Measurements from ENCODE around the gene STOM. TPM values are rescaled to one million over a fixed set of nuclear protein-coding genes. Genes with fewer than 3 reads are reported as not detected.
A peak's percentile ranks its signal among the peaks of the same experiment; 100 is the strongest.

STOM gene
- total RNA-seq, 2 experiments from 2014 or later = 34.7 to 44.5 TPM

DNA sequence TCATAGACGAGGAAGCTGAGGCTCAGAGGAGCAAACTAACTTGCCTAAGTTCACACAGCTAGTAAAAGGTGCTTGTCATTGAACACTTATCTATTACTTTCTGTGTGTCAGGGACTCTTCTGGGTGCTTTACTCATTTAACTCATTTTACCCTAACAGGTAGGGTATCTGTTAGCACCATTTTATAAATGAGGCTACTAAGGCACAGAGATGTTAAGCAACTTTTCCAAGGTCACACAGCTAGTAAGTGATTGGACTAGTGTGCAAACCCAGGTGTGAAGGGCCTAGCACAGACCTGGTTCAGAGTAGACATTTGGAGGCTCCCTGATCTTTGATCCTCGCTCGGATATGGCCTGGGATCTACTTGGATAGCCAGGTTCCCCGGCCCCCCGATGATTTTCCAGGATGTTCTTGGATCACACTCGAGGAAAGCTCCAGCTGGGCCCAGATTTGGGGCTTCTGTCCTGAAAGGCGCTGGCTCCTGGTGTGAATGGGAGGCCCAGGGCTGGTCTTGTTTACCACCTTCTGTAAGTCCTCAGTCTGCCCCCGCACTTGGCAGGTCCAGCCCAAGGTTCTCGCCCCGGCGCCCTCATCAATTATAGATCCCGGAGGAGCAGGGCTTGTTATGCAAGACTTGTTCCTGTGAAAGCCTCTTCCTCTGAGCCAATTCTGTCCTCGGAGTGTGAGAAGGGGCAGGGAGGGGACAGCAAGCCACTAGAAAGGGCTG is 64.6 kb downstream of the STOM start:
- DNase-seq (no peak), ATAC-seq (no peak)
- H3K4me1 Mint-ChIP-seq = peaks cover 2% of the 10 kb centered on the region
- no peaks in the 10 kb centered on the region for H3K36me3 Mint-ChIP-seq (ENCODE audit: low read depth)
- no peaks in the 10 kb centered on the region for H3K9me3 Mint-ChIP-seq (ENCODE audit: low read depth)
- no peak overlapping the region for H3K4me3 Mint-ChIP-seq
- H3K27me3 Mint-ChIP-seq = peaks cover 3% of the 10 kb centered on the region
- ChIA-PET CTCF (interaction anchor here (0.5 to 1.9 kb wide), 5 partner anchors 7 to 83 kb away, joined by 3 to 7 read pairs (median 3); no protein-coding TSS in a partner anchor), POLR2A (no interaction called here)
- intact Hi-C loops (cut with DNase I, micrococcal nuclease) = loop anchor here in 1 of 2 experiments (10.0 kb wide), 1 partner anchor 91 kb away; no protein-coding TSS in a partner anchor
- H3K27ac Mint-ChIP-seq = no peak overlapping the region

DNA sequence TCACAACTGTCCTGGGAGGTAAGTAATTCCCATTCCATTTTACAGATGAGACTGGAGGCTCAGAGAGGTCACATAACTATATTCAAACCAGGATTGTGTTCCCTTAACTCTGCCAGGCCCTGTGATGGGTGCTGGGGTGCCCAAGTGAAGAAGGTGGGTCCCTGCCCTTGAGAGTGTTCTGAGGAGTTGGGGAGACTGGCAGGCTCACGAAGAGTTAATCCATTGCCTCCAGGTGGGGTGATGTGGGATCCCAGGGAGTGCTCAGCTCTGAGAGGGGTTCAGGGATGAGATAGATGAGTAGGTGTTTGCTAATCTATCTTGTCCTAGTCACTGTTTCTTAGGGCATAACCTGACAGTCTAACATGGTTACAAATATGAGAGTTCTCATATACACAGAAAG is 65.3 kb downstream of the STOM start:
- ATAC-seq = no peak
- Mint-ChIP-seq H3K4me3 (no peak overlapping the region), H3K4me1 (peaks cover 7% of the 10 kb centered on the region), H3K9me3 (ENCODE audit: low read depth) (no peaks in the 10 kb centered on the region), H3K27ac (no peak overlapping the region), H3K27me3 (peaks cover 9% of the 10 kb centered on the region), H3K36me3 (ENCODE audit: low read depth) (no peaks in the 10 kb centered on the region)
- ChIA-PET POLR2A (no interaction called here), CTCF (interaction anchor here (0.5 to 1.9 kb wide), 4 partner anchors 15 to 97 kb away, joined by 3 to 7 read pairs (median 4); no protein-coding TSS in a partner anchor)
- intact Hi-C loops (cut with DNase I, micrococcal nuclease) = loop anchor here in 1 of 2 experiments (10.0 kb wide), 1 partner anchor 90 kb away; no protein-coding TSS in a partner anchor
- no peak for DNase-seq

DNA sequence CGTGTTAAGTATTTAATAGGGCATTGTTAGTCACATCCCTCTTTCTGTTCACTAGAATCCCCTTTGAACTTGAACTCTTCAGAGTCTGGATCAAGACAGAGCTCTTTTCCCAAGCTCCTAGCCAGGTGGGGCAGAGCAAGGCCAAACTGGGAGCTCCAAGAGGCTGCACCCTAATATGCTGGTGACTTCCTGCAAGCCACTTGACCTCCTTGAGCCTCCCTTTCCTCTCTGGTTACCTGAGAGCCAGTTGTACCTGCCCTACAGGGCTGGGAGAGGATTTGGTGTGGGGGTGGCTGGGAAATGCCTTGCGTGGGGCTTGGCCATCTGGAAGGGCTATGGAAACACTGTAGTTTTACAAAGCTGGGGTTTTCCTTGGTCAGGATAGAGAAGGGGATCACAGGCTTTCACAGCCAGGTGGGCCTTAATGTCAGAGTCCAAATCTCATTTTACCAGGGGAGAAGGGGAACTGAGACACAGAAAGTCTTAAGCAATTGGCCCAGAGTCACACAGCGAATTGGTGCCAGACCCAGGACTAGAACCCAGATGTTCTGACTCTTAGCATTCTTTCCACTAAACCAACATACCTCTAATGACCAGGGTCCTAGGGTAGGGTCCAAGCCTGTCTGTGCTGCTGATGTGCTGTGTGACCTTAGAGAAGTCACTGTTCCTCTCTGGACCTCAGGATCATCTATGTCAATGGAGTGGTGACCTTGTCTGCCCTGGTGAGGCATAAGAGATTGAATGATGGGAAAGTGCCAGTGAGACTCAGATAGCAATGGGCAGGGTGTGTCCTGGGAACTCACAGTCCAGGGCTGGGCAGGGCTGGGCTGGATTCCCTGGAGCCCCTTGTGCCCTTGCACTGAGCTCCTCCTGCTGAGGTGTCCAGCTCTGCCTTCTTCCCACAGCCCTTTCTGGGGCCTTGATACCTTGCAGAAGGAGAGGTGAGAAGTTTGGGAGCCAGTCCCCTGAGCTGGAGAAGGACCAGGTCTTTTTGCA is 66.3 kb downstream of the STOM start:
- H3K27me3 Mint-ChIP-seq = peaks cover 11% of the 10 kb centered on the region
- ATAC-seq (no peak), DNase-seq (no peak)
- H3K4me1 Mint-ChIP-seq = peaks cover 11% of the 10 kb centered on the region
- ChIA-PET POLR2A (interaction anchor here (0.6 kb wide), 1 partner anchor 444 kb away, joined by 5 read pairs; no protein-coding TSS in a partner anchor), CTCF (interaction anchor here (0.7 to 1.0 kb wide), 3 partner anchors 16 to 98 kb away, joined by 3 to 5 read pairs (median 3); no protein-coding TSS in a partner anchor)
- H3K36me3 Mint-ChIP-seq (ENCODE audit: low read depth) = no peaks in the 10 kb centered on the region
- intact Hi-C loops (cut with DNase I, micrococcal nuclease) = loop anchor here in 1 of 2 experiments (10.0 kb wide), 1 partner anchor 89 kb away; no protein-coding TSS in a partner anchor
- H3K27ac Mint-ChIP-seq = no peak overlapping the region
- H3K4me3 Mint-ChIP-seq = no peak overlapping the region
- H3K9me3 Mint-ChIP-seq (ENCODE audit: low read depth) = no peaks in the 10 kb centered on the region

DNA sequence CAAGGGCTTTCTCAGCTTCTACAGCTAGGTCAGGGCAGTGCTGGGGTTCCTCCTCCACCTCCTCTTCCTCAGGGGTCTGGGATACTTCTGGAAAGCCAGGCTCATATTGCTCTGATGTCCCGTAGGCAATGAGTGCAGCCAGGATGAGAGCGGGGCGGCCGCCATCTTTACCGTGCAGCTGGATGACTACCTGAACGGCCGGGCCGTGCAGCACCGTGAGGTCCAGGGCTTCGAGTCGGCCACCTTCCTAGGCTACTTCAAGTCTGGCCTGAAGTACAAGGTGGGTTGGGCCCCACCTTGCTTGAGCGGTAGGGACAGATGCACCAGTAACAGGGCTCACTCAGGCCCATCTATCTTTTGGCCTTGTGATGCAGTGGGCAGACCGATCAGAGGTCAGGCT is 67.3 kb downstream of the STOM start:
- POLR2A ChIA-PET = no interaction called here
- Mint-ChIP-seq H3K36me3 (ENCODE audit: low read depth) (no peaks in the 10 kb centered on the region), H3K27ac (no peak overlapping the region), H3K4me3 (no peak overlapping the region), H3K9me3 (ENCODE audit: low read depth) (no peaks in the 10 kb centered on the region), H3K4me1 (peaks cover 12% of the 10 kb centered on the region), H3K27me3 (peaks cover 15% of the 10 kb centered on the region)
- no peak for ATAC-seq
- intact Hi-C loops (cut with DNase I, micrococcal nuclease) = loop anchor here in 1 of 2 experiments (10.0 kb wide), 1 partner anchor 88 kb away; no protein-coding TSS in a partner anchor
- no peak for DNase-seq
- CTCF ChIA-PET = interaction anchor here (0.8 kb wide), 1 partner anchor 89 kb away, joined by 3 read pairs; no protein-coding TSS in a partner anchor

DNA sequence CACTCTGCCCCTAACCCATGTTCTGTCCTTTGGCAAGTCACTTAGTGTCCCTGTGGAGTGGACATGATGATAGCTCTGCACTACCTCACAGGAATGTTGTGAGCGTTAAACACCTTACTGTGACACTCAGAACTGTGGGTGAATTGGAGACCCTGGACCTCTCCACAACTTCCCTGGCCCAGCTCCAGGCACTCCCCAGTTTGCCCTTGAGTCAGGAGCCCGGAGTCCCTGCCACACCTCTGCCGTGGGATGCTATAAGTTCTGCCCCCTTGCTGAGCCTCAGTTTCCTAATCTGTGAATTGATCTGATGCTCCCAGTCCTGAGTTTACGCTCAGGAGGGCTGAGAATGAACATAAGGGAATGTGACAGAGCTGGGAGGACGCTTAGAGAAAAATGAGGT is 67.7 kb downstream of the STOM start:
- Mint-ChIP-seq H3K27me3 (peaks cover 15% of the 10 kb centered on the region), H3K4me1 (peaks cover 12% of the 10 kb centered on the region), H3K4me3 (no peak overlapping the region), H3K36me3 (ENCODE audit: low read depth) (no peaks in the 10 kb centered on the region), H3K27ac (no peak overlapping the region), H3K9me3 (ENCODE audit: low read depth) (no peaks in the 10 kb centered on the region)
- intact Hi-C loops (cut with DNase I, micrococcal nuclease) = loop anchor here in 1 of 2 experiments (10.0 kb wide), 1 partner anchor 88 kb away; no protein-coding TSS in a partner anchor
- no peak for ATAC-seq
- ChIA-PET POLR2A (no interaction called here), CTCF (interaction anchor here (0.8 kb wide), 2 partner anchors 89 to 154 kb away, joined by 3 read pairs; no protein-coding TSS in a partner anchor)
- DNase-seq = no peak

DNA sequence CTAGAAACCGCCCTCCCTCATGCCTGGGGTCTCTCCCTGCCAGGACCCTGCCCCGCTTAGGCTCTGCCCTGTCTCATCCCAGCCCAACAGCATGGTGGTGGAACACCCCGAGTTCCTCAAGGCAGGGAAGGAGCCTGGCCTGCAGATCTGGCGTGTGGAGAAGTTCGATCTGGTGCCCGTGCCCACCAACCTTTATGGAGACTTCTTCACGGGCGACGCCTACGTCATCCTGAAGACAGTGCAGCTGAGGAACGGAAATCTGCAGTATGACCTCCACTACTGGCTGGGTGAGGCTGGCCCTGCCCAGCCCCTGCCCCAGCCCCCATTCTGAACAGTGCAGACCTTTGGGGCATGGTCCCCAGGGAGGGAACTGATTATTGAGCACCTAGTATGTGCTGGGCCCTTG is 68.2 kb downstream of the STOM start:
- CTCF ChIA-PET = interaction anchor here (0.8 kb wide), 1 partner anchor 154 kb away, joined by 3 read pairs; no protein-coding TSS in a partner anchor
- H3K36me3 Mint-ChIP-seq (ENCODE audit: low read depth) = no peaks in the 10 kb centered on the region
- H3K4me1 Mint-ChIP-seq = peaks cover 12% of the 10 kb centered on the region
- DNase-seq (no peak), ATAC-seq (no peak)
- POLR2A ChIA-PET = no interaction called here
- intact Hi-C loops (cut with DNase I, micrococcal nuclease) = loop anchor here in 1 of 2 experiments (10.0 kb wide), 1 partner anchor 87 kb away; no protein-coding TSS in a partner anchor
- H3K27me3 Mint-ChIP-seq = peaks cover 15% of the 10 kb centered on the region
- no peak overlapping the region for H3K27ac Mint-ChIP-seq
- H3K9me3 Mint-ChIP-seq (ENCODE audit: low read depth) = no peaks in the 10 kb centered on the region
- no peak overlapping the region for H3K4me3 Mint-ChIP-seq

DNA sequence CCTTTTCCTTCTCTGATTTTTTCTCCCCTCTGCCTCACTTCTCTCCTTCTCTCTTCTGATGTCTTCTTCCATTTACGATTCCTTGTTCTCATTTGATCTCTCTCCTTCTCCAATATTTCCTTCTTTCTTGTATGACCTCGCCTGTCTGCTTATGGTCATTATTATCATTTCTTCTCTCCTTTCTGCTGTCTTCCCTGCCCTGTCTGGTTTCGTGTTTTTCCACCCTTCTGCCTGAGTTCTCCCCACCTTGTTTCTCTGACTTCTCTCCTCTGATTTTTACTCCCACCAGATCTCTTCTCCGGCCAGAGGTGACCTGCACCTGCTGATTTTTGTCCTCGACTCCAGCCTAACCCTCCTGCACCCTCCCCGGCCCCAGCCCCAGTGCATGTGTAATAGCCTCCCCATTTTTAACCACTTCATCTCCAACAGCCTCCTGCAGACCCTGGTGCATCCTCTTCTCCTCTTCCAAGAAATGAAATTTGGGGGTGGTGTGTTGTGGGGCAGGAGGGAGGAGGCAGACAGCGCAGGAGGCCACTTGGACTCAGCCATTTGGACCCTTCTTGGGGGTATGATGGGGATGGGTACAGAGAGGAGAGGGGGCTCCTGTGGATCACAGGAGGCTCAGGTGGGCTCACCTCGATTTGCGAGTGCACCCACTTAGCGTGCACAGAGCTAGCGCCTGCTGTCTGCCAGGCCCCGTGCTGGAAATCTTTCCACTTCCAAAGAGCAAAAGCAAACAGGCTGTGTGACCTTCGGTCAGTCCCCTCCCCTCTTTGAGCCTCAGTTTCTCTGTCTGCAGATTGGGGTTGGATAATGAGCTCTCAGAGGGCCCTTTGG is 69.5 kb downstream of the STOM start:
- no peak for ATAC-seq
- ChIA-PET CTCF (interaction anchor here (1.0 to 1.5 kb wide), 2 partner anchors 16 to 44 kb away, joined by 3 to 4 read pairs; no protein-coding TSS in a partner anchor), POLR2A (no interaction called here)
- Mint-ChIP-seq H3K36me3 (ENCODE audit: low read depth) (no peaks in the 10 kb centered on the region), H3K4me3 (peak overlapping the region; percentile 63), H3K27me3 (peaks cover 15% of the 10 kb centered on the region), H3K4me1 (peaks cover 12% of the 10 kb centered on the region), H3K9me3 (ENCODE audit: low read depth) (no peaks in the 10 kb centered on the region), H3K27ac (no peak overlapping the region)
- DNase-seq = no peak
- intact Hi-C loops (cut with DNase I, micrococcal nuclease) = loop anchor here in 1 of 2 experiments (10.0 kb wide), 1 partner anchor 86 kb away; no protein-coding TSS in a partner anchor

DNA sequence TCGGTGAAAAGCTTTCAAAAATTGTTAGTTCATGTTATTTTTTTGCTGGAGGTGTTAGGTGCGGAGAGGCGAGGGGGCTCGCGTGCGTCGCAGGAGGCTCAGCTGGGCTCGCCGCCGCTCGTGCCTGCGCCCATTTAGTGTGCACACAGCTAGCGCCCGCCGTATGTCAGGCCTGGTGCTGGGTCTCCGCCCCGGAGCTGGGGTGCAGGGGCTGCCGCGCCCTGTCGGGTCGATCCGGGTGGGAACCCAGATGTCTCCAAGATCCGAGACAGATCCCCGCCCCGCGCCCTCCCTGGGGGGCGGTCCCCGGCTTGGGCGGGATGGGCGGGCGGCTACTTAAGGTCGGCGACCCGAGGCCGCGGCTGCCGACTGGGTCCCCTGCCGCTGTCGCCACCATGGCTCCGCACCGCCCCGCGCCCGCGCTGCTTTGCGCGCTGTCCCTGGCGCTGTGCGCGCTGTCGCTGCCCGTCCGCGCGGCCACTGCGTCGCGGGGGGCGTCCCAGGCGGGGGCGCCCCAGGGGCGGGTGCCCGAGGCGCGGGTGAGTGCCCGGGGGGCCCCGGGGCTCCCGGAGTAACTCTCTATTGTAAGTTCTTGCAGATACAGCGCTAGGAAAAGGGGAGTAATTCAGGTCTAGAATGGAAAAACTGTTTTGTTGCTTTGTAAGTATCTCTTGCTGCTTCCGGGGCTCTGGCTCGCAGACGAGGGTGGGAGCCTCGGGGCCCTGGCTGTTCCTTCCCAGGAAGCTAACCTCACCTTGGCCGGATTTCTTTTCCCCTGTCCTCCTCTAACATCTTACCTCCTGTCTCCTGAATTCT is 70.4 kb downstream of the STOM start:
- Mint-ChIP-seq H3K4me3 (peak overlapping the region; percentile 63), H3K27ac (no peak overlapping the region), H3K4me1 (peaks cover 12% of the 10 kb centered on the region), H3K27me3 (peaks cover 15% of the 10 kb centered on the region), H3K36me3 (ENCODE audit: low read depth) (no peaks in the 10 kb centered on the region), H3K9me3 (ENCODE audit: low read depth) (no peaks in the 10 kb centered on the region)
- intact Hi-C loops (cut with DNase I, micrococcal nuclease) = loop anchor here in 1 of 2 experiments (10.0 kb wide), 1 partner anchor 85 kb away; no protein-coding TSS in a partner anchor
- CTCF ChIA-PET = interaction anchor here (0.7 to 1.5 kb wide), 4 partner anchors 16 to 31 kb away, joined by 3 to 9 read pairs (median 5); no protein-coding TSS in a partner anchor
- DNase-seq (peak; percentile 40), ATAC-seq (peak; percentile 71)
- POLR2A ChIA-PET = no interaction called here

DNA sequence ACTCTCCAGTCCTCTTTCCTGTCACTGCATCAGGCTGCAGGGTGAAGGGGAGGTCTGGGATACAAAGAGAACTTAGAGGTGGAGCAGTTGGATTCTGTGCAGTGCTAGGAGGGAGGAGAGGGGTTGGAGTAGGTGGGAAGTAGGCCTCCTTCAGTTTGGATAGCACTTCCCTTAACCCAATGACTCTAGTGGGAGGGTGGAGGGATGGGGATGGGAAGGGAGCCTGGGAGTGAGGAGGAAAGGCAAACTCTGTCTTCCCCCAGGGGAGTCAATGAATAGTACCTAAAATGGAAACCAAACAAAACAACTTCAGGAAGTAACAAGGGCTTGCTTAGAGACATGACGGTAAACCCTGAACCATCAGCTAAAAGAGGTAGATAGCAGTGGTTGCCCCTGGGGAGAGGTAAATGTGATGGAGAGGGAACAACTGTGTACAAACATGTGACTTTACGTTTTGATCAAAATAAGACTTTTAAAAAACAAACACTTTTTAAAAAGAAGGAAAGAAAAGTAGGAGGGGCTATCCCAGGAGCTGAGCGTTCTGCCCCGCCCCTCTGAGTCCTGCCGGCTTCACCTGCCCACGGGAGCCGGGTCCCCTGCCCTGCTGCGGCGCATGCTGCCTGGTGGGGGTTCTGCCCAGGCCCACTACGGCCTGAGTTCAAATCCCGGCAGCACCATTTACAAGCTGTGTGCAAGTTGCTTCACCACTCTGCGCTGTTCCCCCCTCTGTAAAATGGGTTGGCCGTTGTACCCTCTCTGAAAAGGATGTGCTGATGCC is 71.2 kb downstream of the STOM start:
- ChIA-PET POLR2A (no interaction called here), CTCF (interaction anchor here (0.6 to 1.2 kb wide), 5 partner anchors 7 to 30 kb away, joined by 3 to 9 read pairs (median 3); no protein-coding TSS in a partner anchor)
- Mint-ChIP-seq H3K4me3 (peak overlapping the region; percentile 47), H3K4me1 (peaks cover 12% of the 10 kb centered on the region), H3K27ac (no peak overlapping the region), H3K27me3 (peaks cover 15% of the 10 kb centered on the region), H3K9me3 (ENCODE audit: low read depth) (no peaks in the 10 kb centered on the region), H3K36me3 (ENCODE audit: low read depth) (no peaks in the 10 kb centered on the region)
- intact Hi-C loops (cut with DNase I, micrococcal nuclease) = no loop called here
- ATAC-seq (peak; percentile 9), DNase-seq (no peak)

All from activated CD4-positive, alpha-beta T cell treated with anti-CD3 and anti-CD28 coated beads for 36 hours (primary cell).